GM15510 (cell line): ENCODE measurements around the gene ZNF697.

Experiments used
- POLR2A ChIP-seq: IDR thresholded peaks from 3 replicates; pipeline ENCODE4 v1.6.1; 2011; ENCODE audit warnings: borderline replicate concordance; ENCODE audit not compliant: insufficient read length; ENCODE audit errors: extremely low read depth

The ZNF697 gene

GRCh38 chr1:119623193-119623515 lies 24.9 kb downstream of the ZNF697 start:
- no peak for TF ChIP-seq POLR2A

- no peak for TF ChIP-seq POLR2A
These were observed 25.5 kb downstream of the ZNF697 start for GRCh38 chr1:119622311-119623192.

- no peak for TF ChIP-seq POLR2A
These were observed 26.4 kb downstream of the ZNF697 start for GRCh38 chr1:119621705-119622104.

- TF ChIP-seq POLR2A = no peak
These were observed 30.0 kb downstream of the ZNF697 start for GRCh38 chr1:119617751-119618691.

GRCh38 chr1:119613769-119614720 lies 34.0 kb downstream of the ZNF697 start:
- TF ChIP-seq POLR2A = no peak

GRCh38 chr1:119611701-119612113 lies 36.4 kb downstream of the ZNF697 start:
- no peak for TF ChIP-seq POLR2A

GRCh38 chr1:119606394-119606793 lies 41.7 kb downstream of the ZNF697 start:
- no peak for TF ChIP-seq POLR2A

- no peak for TF ChIP-seq POLR2A
These were observed 42.4 kb downstream of the ZNF697 start for GRCh38 chr1:119605686-119606085.

GRCh38 chr1:119603695-119604094 lies 44.4 kb downstream of the ZNF697 start:
- TF ChIP-seq POLR2A = no peak

- no peak for TF ChIP-seq POLR2A
These were observed 45.9 kb downstream of the ZNF697 start for GRCh38 chr1:119602169-119602568.

GRCh38 chr1:119600976-119601375 lies 47.1 kb downstream of the ZNF697 start:
- TF ChIP-seq POLR2A = no peak

GRCh38 chr1:119600561-119600960 lies 47.5 kb downstream of the ZNF697 start:
- no peak for TF ChIP-seq POLR2A

GRCh38 chr1:119595606-119596005 lies 52.5 kb downstream of the ZNF697 start:
- no peak for TF ChIP-seq POLR2A

GRCh38 chr1:119595168-119595567 lies 52.9 kb downstream of the ZNF697 start:
- TF ChIP-seq POLR2A = no peak

GRCh38 chr1:119594376-119594775 lies 53.7 kb downstream of the ZNF697 start:
- no peak for TF ChIP-seq POLR2A

- no peak for TF ChIP-seq POLR2A
These were observed 54.3 kb downstream of the ZNF697 start for GRCh38 chr1:119593805-119594204.
